ENCODE results near the gene TRIM2. TPM values are rescaled to one million over a fixed set of nuclear protein-coding genes. Genes with fewer than 3 reads are reported as not detected.
A peak's percentile ranks its signal among the peaks of the same experiment; 100 is the strongest.

Gene TRIM2
- total and polyA plus RNA-seq, 10 of the 15 experiments (the other 5 are each of a cell fraction or from before 2014, with no cell fraction given) = 0.06 to 0.19 (median 0.15) TPM; not detected in 3

DNA sequence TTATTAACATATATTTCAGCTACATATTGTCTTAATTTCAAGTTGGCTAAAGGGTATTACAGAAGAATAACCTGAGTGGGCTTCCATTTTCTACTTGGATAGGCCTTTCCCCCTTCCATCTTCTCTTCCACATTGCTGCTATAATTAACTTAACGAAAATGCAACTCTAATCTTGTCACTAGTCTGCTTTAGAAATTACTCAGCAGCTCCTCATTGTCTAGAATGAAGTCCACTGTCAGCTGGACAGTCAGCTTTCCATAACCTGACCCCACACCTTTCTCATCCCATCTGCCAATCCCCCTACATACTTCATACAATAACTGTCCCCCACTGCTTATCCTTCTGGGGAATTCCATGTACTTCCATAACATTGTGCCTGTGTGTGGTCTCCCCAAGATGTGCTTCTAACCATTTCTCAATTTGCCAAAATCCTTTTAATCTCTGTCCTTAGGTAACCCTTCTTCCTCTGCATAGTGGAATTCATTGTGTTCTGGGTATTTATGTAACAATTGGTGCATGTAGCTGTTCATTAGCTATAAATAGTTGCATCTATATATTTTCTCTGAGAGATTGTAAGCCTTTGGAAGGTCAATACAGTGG is 145.1 kb downstream of the TRIM2 start (continued):
- TF ChIP-seq, protein P1, sequence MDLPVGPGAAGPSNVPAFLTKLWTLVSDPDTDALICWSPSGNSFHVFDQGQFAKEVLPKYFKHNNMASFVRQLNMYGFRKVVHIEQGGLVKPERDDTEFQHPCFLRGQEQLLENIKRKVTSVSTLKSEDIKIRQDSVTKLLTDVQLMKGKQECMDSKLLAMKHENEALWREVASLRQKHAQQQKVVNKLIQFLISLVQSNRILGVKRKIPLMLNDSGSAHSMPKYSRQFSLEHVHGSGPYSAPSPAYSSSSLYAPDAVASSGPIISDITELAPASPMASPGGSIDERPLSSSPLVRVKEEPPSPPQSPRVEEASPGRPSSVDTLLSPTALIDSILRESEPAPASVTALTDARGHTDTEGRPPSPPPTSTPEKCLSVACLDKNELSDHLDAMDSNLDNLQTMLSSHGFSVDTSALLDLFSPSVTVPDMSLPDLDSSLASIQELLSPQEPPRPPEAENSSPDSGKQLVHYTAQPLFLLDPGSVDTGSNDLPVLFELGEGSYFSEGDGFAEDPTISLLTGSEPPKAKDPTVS (IDR thresholded peaks at IDR 0.05; ENCODE audit: low read depth, low read length) = no peak
- TF ChIP-seq JUNB (IDR thresholded peaks at IDR 0.05) (peak; percentile 63), SKIL (IDR thresholded peaks at IDR 0.05; ENCODE audit: low read depth, poor library complexity, severe bottlenecking) (peak; percentile 33), CHD1 (IDR thresholded peaks at IDR 0.05; ENCODE audit: low read depth, low read length) (no peak), FOXM1 (IDR thresholded peaks at IDR 0.05; ENCODE audit: low read depth, low read length) (no peak), ZNF687 (IDR thresholded peaks at IDR 0.05) (no peak), YBX1 (IDR thresholded peaks at IDR 0.05) (no peak), BHLHE40 (IDR thresholded peaks at IDR 0.05; ENCODE audit: borderline replicate concordance in 1 of 2, low read depth in 2 of 2, low read length in 1 of 2) (no peak), HDAC6 (IDR thresholded peaks at IDR 0.05; ENCODE audit: unreplicated experiment) (no peak), RAD51 (IDR thresholded peaks at IDR 0.05) (no peak), BRCA1 (IDR thresholded peaks at IDR 0.05; ENCODE audit: low read depth, low read length) (no peak), IKZF1 (conservative IDR thresholded peaks at IDR 0.05) (0 out of 2 replicates have a peak, but pooled peaks have one; percentile 28), CBX3 (IDR thresholded peaks at IDR 0.05; ENCODE audit: borderline replicate concordance, low read depth) (no peak), USF1 (IDR thresholded peaks at IDR 0.05; ENCODE audit: borderline replicate concordance, extremely low read length, insufficient read depth, low read depth, low read length) (no peak), SREBF2 (IDR thresholded peaks at IDR 0.05; ENCODE audit: low read length) (no peak), FOS (IDR thresholded peaks at IDR 0.05; ENCODE audit: borderline replicate concordance, extremely low read depth, insufficient read length) (no peak), BMI1 (IDR thresholded peaks at IDR 0.05; ENCODE audit: borderline replicate concordance) (no peak), BCL11A (IDR thresholded peaks at IDR 0.05; ENCODE audit: low read depth, low read length) (no peak), TCF3 (IDR thresholded peaks at IDR 0.05; ENCODE audit: borderline replicate concordance, insufficient read depth, low read depth, low read length) (no peak)
- TF ChIP-seq, protein P2, sequence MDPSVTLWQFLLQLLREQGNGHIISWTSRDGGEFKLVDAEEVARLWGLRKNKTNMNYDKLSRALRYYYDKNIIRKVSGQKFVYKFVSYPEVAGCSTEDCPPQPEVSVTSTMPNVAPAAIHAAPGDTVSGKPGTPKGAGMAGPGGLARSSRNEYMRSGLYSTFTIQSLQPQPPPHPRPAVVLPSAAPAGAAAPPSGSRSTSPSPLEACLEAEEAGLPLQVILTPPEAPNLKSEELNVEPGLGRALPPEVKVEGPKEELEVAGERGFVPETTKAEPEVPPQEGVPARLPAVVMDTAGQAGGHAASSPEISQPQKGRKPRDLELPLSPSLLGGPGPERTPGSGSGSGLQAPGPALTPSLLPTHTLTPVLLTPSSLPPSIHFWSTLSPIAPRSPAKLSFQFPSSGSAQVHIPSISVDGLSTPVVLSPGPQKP (IDR thresholded peaks at IDR 0.05; ENCODE audit: low read depth, low read length) = no peak
